Osteoblast (primary cell): Measurements from ENCODE around the gene CARD19. TPM values are rescaled to one million over a fixed set of nuclear protein-coding genes. Genes with fewer than 3 reads are reported as not detected.

Experiments
- DNase-seq: peaks from one replicate; pipeline ENCODE4 v3.0.0; 2011; ENCODE audit warnings: low spot score, mixed read lengths; ENCODE audit not compliant: insufficient read length; ENCODE audit errors: missing footprints
- H2AFZ ChIP-seq: 2 replicates; pipeline ENCODE4 v1.6.0; 2011; ENCODE audit warnings: mild to moderate bottlenecking, low read length
- H3K27ac ChIP-seq: 2 replicates; pipeline ENCODE4 v1.5.1; 2011; ENCODE audit warnings: mild to moderate bottlenecking, low read depth, low read length, moderate library complexity
- H3K27me3 ChIP-seq: 2 replicates; pipeline ENCODE4 v1.6.0; 2012; ENCODE audit warnings: mild to moderate bottlenecking, control low read depth, inconsistent platforms, low read length, moderate library complexity; ENCODE audit not compliant: insufficient read depth
- H3K36me3 ChIP-seq: 2 replicates; pipeline ENCODE4 v1.5.1; 2011; ENCODE audit warnings: mild to moderate bottlenecking, low read length, control low read depth, moderate library complexity; ENCODE audit not compliant: insufficient read depth
- H3K4me1 ChIP-seq: 2 replicates; pipeline ENCODE4 v1.5.1; 2011; ENCODE audit warnings: mild to moderate bottlenecking, low read length, control low read depth, moderate library complexity; ENCODE audit not compliant: insufficient read depth
- H3K4me2 ChIP-seq: 2 replicates; pipeline ENCODE4 v1.6.0; 2011; ENCODE audit warnings: mild to moderate bottlenecking, low read length; ENCODE audit not compliant: insufficient read depth
- H3K4me3 ChIP-seq: fragments of 200-600 bp; sonication (generic); 3 replicates; pipeline ENCODE4 v1.5.1; 2012; ENCODE audit warnings: mild to moderate bottlenecking, low read length, inconsistent platforms; ENCODE audit not compliant: insufficient read depth
- H3K79me2 ChIP-seq: 2 replicates; pipeline ENCODE4 v1.6.0; 2012; ENCODE audit warnings: mild to moderate bottlenecking, low read length, control low read depth, inconsistent platforms; ENCODE audit not compliant: insufficient read depth
- H3K9me3 ChIP-seq: 2 replicates; pipeline ENCODE4 v1.5.1; 2011; ENCODE audit warnings: low read depth, low read length, control low read depth
- H4K20me1 ChIP-seq: 2 replicates; pipeline ENCODE4 v1.6.0; 2012; ENCODE audit warnings: mild to moderate bottlenecking, low read length, control low read depth; ENCODE audit not compliant: insufficient read depth
- CTCF ChIP-seq: IDR thresholded peaks from 2 replicates; pipeline ENCODE4 v1.5.1; 2011; ENCODE audit warnings: mild to moderate bottlenecking, low read depth, low read length, moderate library complexity; ENCODE audit errors: extremely low read depth
- total RNA-seq: library from RNA; depleted of rRNA; stranded (reverse); fragments of >200 nt; gene quantifications from 2 replicates; pipeline ENCODE4 v1.2.3, GENCODE V29; 2012

Gene CARD19
- total RNA-seq, 1 donor: 38.4 TPM

DNA sequence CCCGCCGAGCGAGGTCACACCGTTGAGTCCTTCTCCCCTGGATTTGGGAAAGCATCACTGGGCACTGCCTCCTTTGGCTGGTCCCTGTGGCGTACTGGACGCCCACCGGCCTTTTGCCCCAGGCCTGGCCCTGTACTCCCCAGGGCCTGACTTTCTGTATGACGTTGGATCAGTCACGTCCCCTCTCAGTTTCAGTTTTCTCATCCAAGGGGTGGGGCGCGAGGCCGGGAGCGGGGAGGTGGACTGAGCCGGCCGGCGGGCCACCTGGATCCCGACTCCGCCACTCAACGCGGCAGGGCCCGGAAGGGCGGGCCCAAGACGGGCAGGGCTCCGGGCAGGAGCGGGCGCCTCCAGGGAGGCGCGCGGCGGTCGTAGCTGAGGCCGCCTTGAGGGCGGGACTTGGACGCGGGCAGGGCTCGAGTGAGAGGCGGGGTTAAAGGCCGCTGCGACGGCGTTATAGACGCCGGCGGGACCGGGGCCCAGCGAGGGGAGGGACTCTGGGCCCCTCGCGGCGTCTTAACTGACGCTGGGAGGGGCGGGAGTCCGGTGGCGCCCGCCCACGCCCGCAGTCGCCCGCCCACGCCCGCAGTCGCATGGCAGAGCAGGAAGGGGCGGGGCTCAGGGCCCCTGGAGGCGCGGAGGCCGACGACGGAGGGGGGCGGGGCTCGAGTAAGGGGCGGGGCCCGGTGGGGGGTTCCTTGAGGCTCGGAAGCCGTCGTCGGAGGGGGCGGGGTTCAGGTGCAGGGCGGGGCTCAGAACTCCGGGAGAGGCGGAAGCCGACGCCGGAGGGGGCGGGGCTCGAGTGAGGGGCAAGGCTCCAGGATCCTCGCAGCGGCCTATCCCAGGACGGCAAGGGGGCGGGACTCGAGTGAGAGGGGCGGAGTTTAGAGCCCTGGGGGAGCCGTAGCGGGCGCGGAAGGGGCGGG lies 549 bp upstream of the CARD19 start:
- Histone ChIP-seq H4K20me1 (peaks cover 14% of the 10 kb centered on the region), H3K4me2 (peak overlapping the region; percentile 78)
- DNase-seq: peak; percentile 99

DNA sequence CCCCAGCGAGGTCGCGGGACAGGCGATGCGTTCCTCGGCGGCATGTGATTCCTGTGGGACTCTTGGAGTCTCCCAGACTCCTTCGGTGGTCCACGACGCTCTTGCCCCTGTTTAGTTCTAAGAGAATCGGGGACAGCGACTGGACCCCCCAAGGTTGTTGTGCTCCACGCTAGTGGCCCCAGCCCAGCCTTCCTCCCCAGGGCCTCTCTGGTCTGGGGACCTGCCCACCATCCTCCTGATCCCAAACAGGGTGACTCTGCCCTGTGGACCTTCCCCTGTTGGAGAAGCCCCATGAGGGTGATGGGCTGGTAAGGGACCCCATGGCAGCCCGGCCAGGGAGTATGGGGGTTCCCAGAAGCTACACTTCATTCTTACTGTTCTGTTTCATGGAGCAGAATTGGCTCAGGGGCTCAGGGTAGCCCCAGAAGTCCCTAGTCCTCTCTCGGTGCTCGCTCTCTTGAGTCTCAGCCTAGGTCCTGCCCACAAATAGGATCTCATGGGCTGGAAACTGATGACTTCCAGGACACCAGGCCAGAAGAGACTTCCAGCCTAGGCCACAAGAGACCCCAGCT lies 880 bp downstream of the CARD19 start:
- Histone ChIP-seq H4K20me1 (peaks cover 15% of the 10 kb centered on the region), H3K27me3 (no peaks in the 10 kb centered on the region), H3K36me3 (no peaks in the 10 kb centered on the region), H3K79me2 (peaks cover 51% of the 10 kb centered on the region), H3K9me3 (no peaks in the 10 kb centered on the region), H3K4me2 (peak overlapping the region; percentile 83), H2AFZ (peak overlapping the region; percentile 49), H3K4me3 (peak overlapping the region; percentile 89), H3K4me1 (peaks cover 35% of the 10 kb centered on the region), H3K27ac (peak overlapping the region; percentile 66)
- peak; percentile 77 for DNase-seq
- no peak for TF ChIP-seq CTCF

More for the DNA sequence above, 549 bp upstream of the CARD19 start:
- Histone ChIP-seq H3K4me3 (peak overlapping the region; percentile 89), H3K9me3 (peaks cover 5% of the 10 kb centered on the region), H3K36me3 (no peaks in the 10 kb centered on the region), H3K27ac (peak overlapping the region; percentile 71), H3K79me2 (peaks cover 37% of the 10 kb centered on the region), H2AFZ (peak overlapping the region; percentile 73), H3K4me1 (peaks cover 35% of the 10 kb centered on the region), H3K27me3 (no peaks in the 10 kb centered on the region)
- TF ChIP-seq CTCF: no peak

- peak overlapping the region; percentile 66 for H3K27ac ChIP-seq
- H3K9me3 ChIP-seq: no peaks in the 10 kb centered on the region
- no peak overlapping the region for H2AFZ ChIP-seq
- H3K4me3 ChIP-seq: peak overlapping the region; percentile 89
- H3K79me2 ChIP-seq: peaks cover 58% of the 10 kb centered on the region
- peaks cover 27% of the 10 kb centered on the region for H3K4me1 ChIP-seq
- H4K20me1 ChIP-seq: peaks cover 19% of the 10 kb centered on the region
- H3K4me2 ChIP-seq: peak overlapping the region; percentile 83
- TF ChIP-seq CTCF: no peak
- no peaks in the 10 kb centered on the region for H3K27me3 ChIP-seq
- peak; percentile 79 for DNase-seq
- H3K36me3 ChIP-seq: no peaks in the 10 kb centered on the region
Measured at GRCh38 chr9:93097511-93098201, 1.6 kb downstream of the CARD19 start.
